ENCODE data around the gene SAT1.

Gene SAT1

GRCh38 chrX:23811108-23811651 is 28.2 kb downstream of the SAT1 start:
- no peak for DNase-seq (ENCODE audit: low read depth)

GRCh38 chrX:23811656-23812055 is 28.7 kb downstream of the SAT1 start:
- no peak for DNase-seq (ENCODE audit: low read depth)

GRCh38 chrX:23813808-23814207 is 30.8 kb downstream of the SAT1 start:
- DNase-seq (ENCODE audit: low read depth), result no peak

- no peak for DNase-seq (ENCODE audit: low read depth)
Observed at GRCh38 chrX:23815376-23815775, 32.4 kb downstream of the SAT1 start.

- no peak for DNase-seq (ENCODE audit: low read depth)
Observed at GRCh38 chrX:23816179-23816578, 33.2 kb downstream of the SAT1 start.

GRCh38 chrX:23817979-23818336 is 35.0 kb downstream of the SAT1 start:
- DNase-seq (ENCODE audit: low read depth), result no peak

- DNase-seq (ENCODE audit: low read depth), result no peak
Observed at GRCh38 chrX:23819385-23820234, 36.6 kb downstream of the SAT1 start.

GRCh38 chrX:23820235-23820782 is 37.3 kb downstream of the SAT1 start:
- no peak for DNase-seq (ENCODE audit: low read depth)

GRCh38 chrX:23821847-23822246 is 38.9 kb downstream of the SAT1 start:
- no peak for DNase-seq (ENCODE audit: low read depth)

GRCh38 chrX:23822397-23822796 is 39.4 kb downstream of the SAT1 start:
- DNase-seq (ENCODE audit: low read depth), result no peak

- DNase-seq (ENCODE audit: low read depth), result no peak
Observed at GRCh38 chrX:23822841-23823240, 39.9 kb downstream of the SAT1 start.

GRCh38 chrX:23825675-23826074 is 42.7 kb downstream of the SAT1 start:
- no peak for DNase-seq (ENCODE audit: low read depth)

- no peak for DNase-seq (ENCODE audit: low read depth)
Observed at GRCh38 chrX:23826216-23826615, 43.2 kb downstream of the SAT1 start.

- DNase-seq (ENCODE audit: low read depth), result no peak
Observed at GRCh38 chrX:23826653-23827052, 43.7 kb downstream of the SAT1 start.

- no peak for DNase-seq (ENCODE audit: low read depth)
Observed at GRCh38 chrX:23828881-23829280, 45.9 kb downstream of the SAT1 start.

- no peak for DNase-seq (ENCODE audit: low read depth)
Observed at GRCh38 chrX:23832721-23833120, 49.7 kb downstream of the SAT1 start.
